ENCODE data around the gene TAS2R20.
"Not testable (repeated sequence)": the region's sequence is repeated elsewhere in the genome, so short reads cannot be mapped to it uniquely, and the experiment has no call there.

TAS2R20 gene, protein sequence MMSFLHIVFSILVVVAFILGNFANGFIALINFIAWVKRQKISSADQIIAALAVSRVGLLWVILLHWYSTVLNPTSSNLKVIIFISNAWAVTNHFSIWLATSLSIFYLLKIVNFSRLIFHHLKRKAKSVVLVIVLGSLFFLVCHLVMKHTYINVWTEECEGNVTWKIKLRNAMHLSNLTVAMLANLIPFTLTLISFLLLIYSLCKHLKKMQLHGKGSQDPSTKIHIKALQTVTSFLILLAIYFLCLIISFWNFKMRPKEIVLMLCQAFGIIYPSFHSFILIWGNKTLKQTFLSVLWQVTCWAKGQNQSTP

DNA sequence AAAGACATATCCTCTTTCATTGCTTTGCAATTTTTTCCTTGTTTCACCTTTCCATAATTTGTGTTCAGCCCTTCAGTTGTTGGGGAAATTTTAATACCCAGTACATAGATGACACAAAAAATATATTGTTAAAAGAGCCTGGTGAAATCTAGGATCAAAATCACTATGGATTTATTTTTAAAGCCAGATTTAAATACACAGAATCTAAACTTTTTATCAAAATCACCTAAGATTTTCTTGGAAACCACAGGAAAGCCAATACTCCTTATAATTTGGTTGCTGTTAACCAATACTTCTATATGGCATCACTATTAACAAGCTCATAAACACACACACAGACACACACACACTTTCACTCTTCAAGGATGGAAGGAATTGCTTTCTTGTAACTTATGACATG, at the start of gene TAS2R20:
Gene TAS2R20, minus strand, starts transcription at position 101 of the 400 bp plus-strand sequence. CDS start 429 bp downstream, outside the sequence.
- DNase-seq, result no peak

- not testable (repeated sequence) for DNase-seq
Observed at GRCh38 chr12:11041366-11041765, 43.3 kb upstream of the TAS2R20 start.

DNA sequence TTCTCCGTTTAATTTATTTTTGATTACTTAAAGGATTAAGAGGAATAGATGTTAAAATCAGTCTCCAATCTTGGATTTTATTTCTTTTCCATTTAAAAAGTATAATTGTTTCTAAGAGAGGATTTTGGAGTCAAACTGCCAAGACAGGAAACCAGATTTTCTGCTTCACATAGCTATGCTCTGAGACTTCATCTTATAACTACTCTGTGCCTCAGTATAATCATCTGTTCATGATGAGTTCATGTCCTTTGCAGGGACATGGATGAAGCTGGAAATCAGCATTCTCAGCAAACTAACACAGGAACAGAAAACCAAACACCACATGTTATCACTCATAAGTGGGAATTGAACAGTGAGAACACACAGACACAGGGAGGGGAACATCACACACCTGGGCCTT, 42.1 kb upstream of the TAS2R20 start:
- no peak for DNase-seq

- no peak for DNase-seq
Observed at GRCh38 chr12:11039171-11039570, 41.1 kb upstream of the TAS2R20 start.

GRCh38 chr12:11033959-11034358, 35.9 kb upstream of the TAS2R20 start:
- not testable (repeated sequence) for DNase-seq

- no peak for DNase-seq
Observed at GRCh38 chr12:11031307-11031706, 33.2 kb upstream of the TAS2R20 start, which contains the start of gene TAS2R31. Gene TAS2R31 (minus strand): TSS chr12:11031407. CDS start chr12:11031335, 72 bp downstream.

DNA sequence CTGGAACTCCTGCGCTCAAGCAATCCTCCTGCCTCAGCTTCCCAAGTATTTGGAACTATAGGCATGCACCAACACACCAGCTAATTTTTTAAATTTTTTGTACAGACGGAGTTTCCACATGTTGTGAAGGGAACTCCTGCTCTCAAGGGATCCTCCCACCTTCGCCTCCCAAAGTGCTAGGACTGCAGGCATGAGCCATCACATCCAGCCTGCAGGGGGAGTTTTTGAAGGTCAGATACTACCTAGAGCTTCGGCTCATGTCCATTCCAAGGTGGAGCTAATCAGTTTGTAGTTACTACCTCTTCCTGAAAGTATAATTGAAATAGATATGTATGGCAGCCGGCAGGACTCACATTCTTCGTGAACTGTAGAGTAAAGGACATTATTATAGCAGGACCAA, 28.0 kb upstream of the TAS2R20 start:
- no peak for DNase-seq

DNA sequence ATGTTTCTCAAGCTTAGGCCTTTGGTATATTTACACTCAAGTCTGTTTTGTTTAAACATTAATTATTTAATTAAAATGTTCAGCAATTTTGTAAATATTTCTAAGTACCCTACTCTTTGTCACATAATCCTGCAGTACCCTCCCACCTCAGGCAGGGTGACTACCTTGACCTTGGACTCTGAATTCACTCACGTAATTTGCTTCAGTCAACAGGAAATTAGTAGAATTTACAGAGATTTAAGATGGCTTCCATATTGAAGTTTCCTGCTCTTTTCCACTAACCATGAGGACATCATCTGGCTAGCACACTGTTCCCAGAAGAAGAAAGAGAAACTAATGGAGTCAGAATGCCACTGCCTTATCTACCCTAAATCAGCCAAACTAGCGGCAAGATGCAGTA, 25.3 kb upstream of the TAS2R20 start:
- no peak for DNase-seq

- DNase-seq, result no peak
Observed at GRCh38 chr12:11022520-11022919, 24.4 kb upstream of the TAS2R20 start, which contains the start of gene TAS2R19. Gene TAS2R19 (minus strand): TSS chr12:11022620. CDS start chr12:11022571, 49 bp downstream.

DNA sequence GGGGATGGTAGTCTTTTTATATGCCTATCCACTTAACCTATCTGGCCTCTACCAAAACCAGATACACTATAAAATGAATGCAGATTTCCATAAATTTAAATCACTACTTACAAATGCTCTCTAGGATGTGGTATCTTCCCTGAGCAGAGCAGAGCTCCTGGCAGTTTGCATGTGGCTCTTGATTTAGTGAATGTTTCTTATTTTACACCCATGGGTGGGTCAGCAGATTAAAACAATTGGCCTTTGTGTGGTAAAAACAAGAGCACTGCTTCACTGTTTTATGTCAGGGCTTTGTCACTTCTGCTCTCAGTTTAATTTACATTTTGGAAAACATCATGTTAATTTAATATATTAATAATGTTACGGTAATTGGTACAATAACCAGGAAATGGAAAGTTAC, 18.8 kb upstream of the TAS2R20 start:
- DNase-seq, result peak in 1 of 2 donors; percentile 66

DNA sequence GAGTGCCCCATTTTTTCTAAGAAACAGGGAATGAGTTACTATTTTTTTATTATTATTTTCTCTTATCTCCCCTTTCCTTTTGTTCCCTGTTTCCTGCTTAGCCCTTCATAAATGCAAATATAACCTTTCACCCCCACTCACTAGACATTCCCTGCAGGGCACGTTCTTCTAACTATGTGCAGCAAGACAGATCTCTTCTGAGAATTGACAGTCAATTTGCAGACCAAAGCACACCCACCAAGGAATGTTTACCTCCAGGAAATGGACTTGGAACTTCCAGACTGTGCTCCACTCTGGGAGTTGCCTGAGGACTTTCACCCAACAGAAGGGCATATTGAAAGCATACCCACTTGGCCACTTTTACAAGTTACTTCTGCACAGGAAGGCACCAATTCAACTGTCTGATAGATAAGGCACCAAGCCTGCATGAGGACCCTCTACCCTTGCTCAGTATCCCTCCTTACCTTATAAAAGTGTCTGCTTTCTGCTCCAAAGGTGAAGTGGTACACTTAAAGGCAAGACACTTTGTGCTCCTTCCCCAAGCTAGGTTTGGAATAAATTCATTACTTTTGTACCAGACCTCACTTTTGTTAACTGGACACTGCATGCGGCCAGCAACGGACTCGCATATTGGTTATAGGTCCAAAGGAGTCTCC, 17.8 kb upstream of the TAS2R20 start:
- no peak for DNase-seq

- no peak for DNase-seq
Observed at GRCh38 chr12:11014234-11014633, 16.1 kb upstream of the TAS2R20 start.

- DNase-seq, result no peak
Observed at GRCh38 chr12:11007608-11008007, 9.5 kb upstream of the TAS2R20 start.

- DNase-seq, result no peak
Observed at GRCh38 chr12:10994307-10994706, 3.8 kb downstream of the TAS2R20 start.

GRCh38 chr12:10989107-10989506, 9.0 kb downstream of the TAS2R20 start:
- DNase-seq, result no peak

- DNase-seq, result no peak
Observed at GRCh38 chr12:10986812-10987211, 11.3 kb downstream of the TAS2R20 start, which contains the start of gene TAS2R50. Gene TAS2R50 (minus strand): TSS chr12:10986912. CDS start chr12:10986860, 52 bp downstream.

- DNase-seq, result no peak
Observed at GRCh38 chr12:10982244-10982643, 15.9 kb downstream of the TAS2R20 start.

- DNase-seq, result no peak
Observed at GRCh38 chr12:10974965-10975364, 23.1 kb downstream of the TAS2R20 start.

GRCh38 chr12:10968765-10969456, 29.2 kb downstream of the TAS2R20 start:
- no peak for DNase-seq

DNA sequence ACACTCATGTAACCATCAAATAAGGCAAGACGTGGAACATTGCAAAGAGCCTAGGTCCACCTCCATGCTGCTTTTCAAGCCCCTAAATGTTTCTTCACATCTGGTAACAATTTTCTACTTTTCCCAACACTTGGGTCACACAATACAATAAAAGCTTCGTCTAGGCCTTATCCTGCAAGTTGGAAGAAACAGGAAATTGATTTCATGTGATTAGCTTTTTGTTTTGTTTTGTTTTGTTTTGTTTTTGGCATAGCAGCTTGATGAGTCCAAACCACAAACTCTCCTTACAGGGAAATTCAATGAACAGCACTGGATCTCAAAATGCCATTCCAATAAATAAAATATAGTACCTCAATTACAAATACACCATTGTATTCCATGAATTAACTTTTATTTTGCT, 30.7 kb downstream of the TAS2R20 start:
- DNase-seq, result no peak

- no peak for DNase-seq
Observed at GRCh38 chr12:10966314-10966713, 31.8 kb downstream of the TAS2R20 start.

DNA sequence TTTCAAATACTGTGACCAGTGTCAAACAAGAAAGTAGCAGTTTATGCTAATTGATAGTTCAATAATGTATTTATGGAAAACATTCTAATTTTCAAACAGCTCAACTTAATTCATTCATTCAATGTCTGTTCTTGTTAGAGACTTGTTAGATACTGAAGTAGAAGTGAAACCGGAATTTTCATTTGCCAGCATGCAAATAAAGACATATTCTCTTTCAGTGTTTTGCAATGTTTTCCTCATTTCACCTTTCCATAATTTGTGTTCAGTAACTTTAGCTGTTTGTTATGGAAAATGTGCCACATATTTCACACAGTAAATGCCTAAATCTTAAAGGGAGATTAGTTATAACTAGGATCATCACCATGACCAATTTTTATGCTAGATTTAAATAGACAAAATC, 32.6 kb downstream of the TAS2R20 start:
- DNase-seq, result no peak

DNA sequence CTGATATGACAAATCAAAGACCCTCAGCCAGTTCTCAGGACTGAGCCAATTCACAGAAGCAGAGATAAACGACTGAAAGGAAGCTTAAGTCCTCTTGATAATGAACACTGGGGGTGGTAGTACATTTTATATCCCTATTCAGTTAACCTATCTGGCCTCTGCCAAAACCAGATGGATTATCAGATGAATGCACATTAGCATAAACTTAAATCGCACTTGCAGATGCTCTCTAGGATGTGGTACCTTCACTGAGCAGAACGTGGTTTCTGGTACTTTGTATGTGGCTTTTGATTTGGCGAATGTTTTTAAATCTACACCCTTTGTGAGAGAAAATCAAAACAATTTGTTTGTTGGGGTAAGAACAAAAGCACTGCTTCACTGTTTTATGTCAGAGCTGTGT, 37.9 kb downstream of the TAS2R20 start:
- DNase-seq, result no peak

- DNase-seq, result peak; percentile 21 to 48
Observed at GRCh38 chr12:10959804-10960203, 38.3 kb downstream of the TAS2R20 start.

Data from hippocampal formation (tissue), 2 donors.